ENCODE measurements around the gene LSM4. TPM values are rescaled to one million over a fixed set of nuclear protein-coding genes. Genes with fewer than 3 reads are reported as not detected.
A peak's percentile ranks its signal among the peaks of the same experiment; 100 is the strongest.

LSM4 gene
- total RNA-seq, 1 experiment from 2014 or later, result 713 TPM

DNA sequence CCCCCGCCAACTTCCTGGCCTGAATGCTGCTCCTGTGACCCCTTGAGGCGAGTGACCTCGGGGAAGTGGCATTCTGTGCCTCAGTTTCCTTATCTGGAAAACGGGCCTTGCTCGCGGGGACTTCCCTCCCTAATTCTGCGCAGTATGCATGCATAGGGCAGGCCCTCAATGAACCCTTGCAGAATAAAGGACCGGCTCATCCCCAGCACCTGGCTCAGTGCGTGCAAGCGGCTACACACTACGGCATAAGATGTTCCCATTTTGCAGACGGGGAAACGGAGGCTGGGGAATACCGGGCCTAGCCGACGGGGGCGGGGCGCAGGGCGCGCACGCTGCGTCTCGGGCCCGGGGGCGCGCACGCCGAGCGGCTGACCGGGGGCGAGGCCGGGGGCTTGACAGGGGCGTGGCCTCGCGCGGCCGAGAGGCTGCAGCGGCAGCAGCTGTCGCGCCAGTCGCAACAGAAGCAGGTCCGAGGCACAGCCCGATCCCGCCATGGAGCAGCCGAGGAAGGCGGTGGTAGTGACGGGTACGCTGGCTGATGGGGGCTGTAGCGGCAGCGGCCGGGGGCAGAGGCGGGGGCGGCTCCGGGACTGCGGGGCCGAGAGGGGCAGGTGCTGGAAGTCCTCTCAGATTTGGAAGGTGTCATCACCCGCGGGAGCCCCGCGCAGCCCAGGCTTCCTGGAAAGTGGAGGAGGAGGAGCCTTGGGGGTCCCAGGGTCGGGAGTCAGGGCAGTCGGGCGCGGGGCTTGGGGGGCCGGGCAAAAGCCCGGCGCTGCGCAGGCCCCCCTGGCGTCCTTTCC lies 17.5 kb upstream of the LSM4 start, which contains the start of gene PGPEP1:
PGPEP1 (plus strand) TSS at position 409 of the 800 bp plus-strand sequence; CDS start at position 493, 84 bp downstream.
- no peaks in the 10 kb centered on the region for H3K79me2 ChIP-seq (ENCODE audit: low read length)
- POLR2A ChIA-PET (ENCODE audit: unreplicated experiment), result interaction anchor here (0.5 kb wide), 1 partner anchor 10 kb away, joined by 14 read pairs; no protein-coding TSS in a partner anchor
- intact Hi-C loops (cut with micrococcal nuclease), result no loop called here

DNA sequence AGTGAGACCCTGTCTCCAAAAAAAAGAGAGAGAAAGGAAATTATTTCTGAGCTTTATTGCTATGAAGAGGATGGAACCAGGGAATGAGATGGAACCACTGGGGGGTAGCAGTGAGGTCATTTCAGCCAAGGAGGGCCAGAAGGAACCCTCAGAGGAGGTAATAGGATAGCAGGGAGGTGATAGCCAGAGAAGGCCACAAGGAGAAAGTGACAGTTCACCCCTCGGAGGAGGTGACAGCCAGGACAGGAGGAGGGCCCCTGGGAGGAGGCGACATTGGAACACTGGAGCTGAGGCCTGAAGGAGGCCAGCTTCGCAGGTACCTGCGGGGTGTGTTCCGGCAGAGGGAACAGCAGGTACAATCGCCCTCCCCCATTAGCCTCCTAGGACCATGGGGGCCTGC lies 16.8 kb upstream of the LSM4 start:
- H4K20me1 ChIP-seq (ENCODE audit: low read length), result no peaks in the 10 kb centered on the region
- peak overlapping the region; percentile 85 for H3K4me3 ChIP-seq (ENCODE audit: low read length)
- ATAC-seq (peak; percentile 59), DNase-seq (peak; percentile 28)
- CTCF ChIA-PET, result interaction anchor here (0.5 to 1.1 kb wide), 5 partner anchors 11 to 77 kb away, joined by 3 to 8 read pairs (median 3); no protein-coding TSS in a partner anchor
- H2AFZ ChIP-seq (ENCODE audit: low read length), result peak overlapping the region; percentile 72
- H3K27me3 ChIP-seq (ENCODE audit: low read length), result no peaks in the 10 kb centered on the region
- no peaks in the 10 kb centered on the region for H3K9me2 ChIP-seq (replicated peaks; ENCODE audit: low read length)
- H3F3A ChIP-seq (ENCODE audit: low read length, unreplicated experiment), result no peaks in the 10 kb centered on the region
- no peaks in the 10 kb centered on the region for H3K79me2 ChIP-seq (ENCODE audit: low read length)
- BruUV-seq (replicated peaks), result no TSS peak
- H3K4me2 ChIP-seq (ENCODE audit: low read length), result peak overlapping the region; percentile 91
- POLR2A ChIA-PET (ENCODE audit: unreplicated experiment), result interaction anchor here (0.5 kb wide), 1 partner anchor 9 kb away, joined by 14 read pairs; no protein-coding TSS in a partner anchor
- peak overlapping the region; percentile 11; the same call in 1 of the 2 replicates for H3K9ac ChIP-seq (ENCODE audit: low read length)
- intact Hi-C loops (cut with micrococcal nuclease), result no loop called here
- no peaks in the 10 kb centered on the region for H3K9me3 ChIP-seq (ENCODE audit: low read length)
- H3K36me3 ChIP-seq (ENCODE audit: low read depth, low read length), result no peaks in the 10 kb centered on the region
- H3K27ac ChIP-seq (ENCODE audit: low read length), result no peak overlapping the region
- TF ChIP-seq, protein P1, sequence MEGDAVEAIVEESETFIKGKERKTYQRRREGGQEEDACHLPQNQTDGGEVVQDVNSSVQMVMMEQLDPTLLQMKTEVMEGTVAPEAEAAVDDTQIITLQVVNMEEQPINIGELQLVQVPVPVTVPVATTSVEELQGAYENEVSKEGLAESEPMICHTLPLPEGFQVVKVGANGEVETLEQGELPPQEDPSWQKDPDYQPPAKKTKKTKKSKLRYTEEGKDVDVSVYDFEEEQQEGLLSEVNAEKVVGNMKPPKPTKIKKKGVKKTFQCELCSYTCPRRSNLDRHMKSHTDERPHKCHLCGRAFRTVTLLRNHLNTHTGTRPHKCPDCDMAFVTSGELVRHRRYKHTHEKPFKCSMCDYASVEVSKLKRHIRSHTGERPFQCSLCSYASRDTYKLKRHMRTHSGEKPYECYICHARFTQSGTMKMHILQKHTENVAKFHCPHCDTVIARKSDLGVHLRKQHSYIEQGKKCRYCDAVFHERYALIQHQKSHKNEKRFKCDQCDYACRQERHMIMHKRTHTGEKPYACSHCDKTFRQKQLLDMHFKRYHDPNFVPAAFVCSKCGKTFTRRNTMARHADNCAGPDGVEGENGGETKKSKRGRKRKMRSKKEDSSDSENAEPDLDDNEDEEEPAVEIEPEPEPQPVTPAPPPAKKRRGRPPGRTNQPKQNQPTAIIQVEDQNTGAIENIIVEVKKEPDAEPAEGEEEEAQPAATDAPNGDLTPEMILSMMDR (conservative IDR thresholded peaks at IDR 0.05; ENCODE audit: low read depth, low read length), result peak; percentile 48
- no peak for TF ChIP-seq EZH2 (IDR thresholded peaks at IDR 0.05; ENCODE audit: low read length, unreplicated experiment)
- H3K4me1 ChIP-seq (ENCODE audit: insufficient read depth, low read length), result peaks cover 24% of the 10 kb centered on the region

More for the DNA sequence above, 17.5 kb upstream of the LSM4 start, which contains the start of gene PGPEP1:
- Histone ChIP-seq H3K9ac (ENCODE audit: low read length) (peak within 1 kb of the TSS; percentile 47), H3F3A (ENCODE audit: low read length, unreplicated experiment) (no peaks in the 10 kb centered on the region), H2AFZ (ENCODE audit: low read length) (peak within 1 kb of the TSS; percentile 72), H3K9me3 (ENCODE audit: low read length) (no peaks in the 10 kb centered on the region), H3K4me1 (ENCODE audit: insufficient read depth, low read length) (peaks cover 24% of the 10 kb centered on the region), H3K4me3 (ENCODE audit: low read length) (peak within 1 kb of the TSS; percentile 85), H3K9me2 (replicated peaks; ENCODE audit: low read length) (no peaks in the 10 kb centered on the region), H3K36me3 (ENCODE audit: low read depth, low read length) (no peaks in the 10 kb centered on the region), H3K4me2 (ENCODE audit: low read length) (peak within 1 kb of the TSS; percentile 91), H4K20me1 (ENCODE audit: low read length) (no peaks in the 10 kb centered on the region), H3K27me3 (ENCODE audit: low read length) (no peaks in the 10 kb centered on the region), H3K27ac (ENCODE audit: low read length) (no peak within 1 kb of the TSS)
- no peak for TF ChIP-seq EZH2 (IDR thresholded peaks at IDR 0.05; ENCODE audit: low read length, unreplicated experiment)
- TF ChIP-seq, protein P1 (conservative IDR thresholded peaks at IDR 0.05; ENCODE audit: low read depth, low read length), result no peak
- no peak for TF ChIP-seq EZH2phosphoT487 (IDR thresholded peaks at IDR 0.05; ENCODE audit: borderline replicate concordance, low read length)
- no TSS peak for BruUV-seq (replicated peaks)
- CTCF ChIA-PET, result interaction anchor here (0.7 to 1.1 kb wide), 4 partner anchors 12 to 77 kb away, joined by 3 to 8 read pairs (median 4); no protein-coding TSS in a partner anchor
- DNase-seq (peak; percentile 67), ATAC-seq (peak; percentile 76)

All from PC-3 (cell line).